HCT116 (cell line): ENCODE measurements around the gene ATP6V0A1. TPM values are rescaled to one million over a fixed set of nuclear protein-coding genes. Genes with fewer than 3 reads are reported as not detected.

Experiments used
- ATAC-seq: fragments of 200-7000 bp; cut with Tn5 transposase; 2 replicates; pipeline ENCODE4 v1.9.1; 2020; ENCODE audit warnings: mild to moderate bottlenecking, moderate library complexity
- BruUV-seq: library from RNA; stranded (reverse); fragments of 400-500 nt; replicated peaks from 2 replicates; lab custom pipeline; 2021; lab: Mats Ljungman, UMichigan
- CTCF ChIA-PET: fragments of 300-600 bp; sonication (Branson Sonifier 250); formaldehyde crosslinking; loops from one replicate; lab custom pipeline; 2021; ENCODE audit warnings: antibody characterized with exemption; lab: Charles Lee
- POLR2A ChIA-PET: fragments of 300-600, 350-600 bp; sonication (Branson Sonifier 250); formaldehyde crosslinking; loops from one replicate; lab custom pipeline; 2021; ENCODE audit warnings: antibody characterized with exemption; lab: Charles Lee
- RAD21 ChIA-PET, 2 experiments: fragments of 300-600 bp; sonication (Branson Sonifier 250); formaldehyde crosslinking; loops; one replicate each; lab custom pipeline; 2023; ENCODE audit warnings: low total read pairs in 2 of 2; ENCODE audit not compliant: uncharacterized antibody in 2 of 2, unreplicated experiment in 2 of 2, low non-redundant PET in 1 of 2; lab: Charles Lee
- DNase-seq: peaks from one replicate; pipeline ENCODE4 v3.0.0-alpha.2; 2010; ENCODE audit warnings: low read depth, low spot score
- H2AFZ ChIP-seq: fragments of 200-600 bp; shearing (Covaris generic), sonication (generic); 2 replicates; pipeline ENCODE4 v1.6.1; 2017; ENCODE audit warnings: low read depth, mixed run types, mixed read lengths, antibody characterized with exemption, low read length; ENCODE audit not compliant: poor library complexity, severe bottlenecking
- H3K27ac ChIP-seq: 2 replicates; pipeline ENCODE4 v1.5.1; 2012; ENCODE audit warnings: low read depth, low read length
- H3K27me3 ChIP-seq: fragments of 200-600 bp; sonication (generic); 2 replicates; pipeline ENCODE4 v1.6.1; 2016; ENCODE audit warnings: mixed run types, low read length, mixed read lengths; ENCODE audit not compliant: insufficient read depth
- H3K36me3 ChIP-seq, 2 experiments: fragments of 200-500 bp in 1 of 2; fragments of 200-600 bp in 1 of 2; sonication (Bioruptor generic) in 1 of 2; sonication (generic) in 1 of 2; 2 replicates each; pipeline versions ENCODE4 v1.5.1 to v1.6.1; 2014 to 2016; ENCODE audit warnings: low read length in 2 of 2, inconsistent platforms in 1 of 2, mixed read lengths in 1 of 2, mixed run types in 1 of 2; ENCODE audit not compliant: insufficient read depth in 2 of 2, control insufficient read depth in 1 of 2
- H3K4me1 ChIP-seq, 2 experiments: fragments of 200-600 bp in 1 of 2; sonication (generic) in 1 of 2; 2 replicates each; pipeline versions ENCODE4 v1.5.1 to v1.6.1; 2012 to 2017; ENCODE audit warnings: low read length in 2 of 2, inconsistent platforms in 1 of 2, mild to moderate bottlenecking in 1 of 2, mixed read lengths in 1 of 2, mixed run types in 1 of 2, moderate library complexity in 1 of 2; ENCODE audit not compliant: insufficient read depth in 2 of 2, control insufficient read depth in 1 of 2
- H3K4me2 ChIP-seq: fragments of 200-600 bp; sonication (generic); 2 replicates; pipeline ENCODE4 v1.6.1; 2017; ENCODE audit warnings: mixed run types, low read length, mixed read lengths
- H3K4me3 ChIP-seq, 2 experiments: fragments of 200-600 bp in 1 of 2; sonication (generic) in 1 of 2; replicated peaks in 1 of 2; 2 replicates each; pipeline ENCODE4 v1.5.1; 2011 to 2016; ENCODE audit warnings: low read length in 2 of 2, control low read depth in 1 of 2, low read depth in 1 of 2, mild to moderate bottlenecking in 1 of 2, mixed read lengths in 1 of 2, mixed run types in 1 of 2
- H3K79me2 ChIP-seq: fragments of 200-600 bp; sonication (generic); 2 replicates; pipeline ENCODE4 v1.6.1; 2017; ENCODE audit warnings: mild to moderate bottlenecking, mixed run types, low read length, moderate library complexity, mixed read lengths; ENCODE audit not compliant: insufficient read depth
- H3K9ac ChIP-seq: fragments of 200-600 bp; sonication (generic); 2 replicates; pipeline ENCODE4 v1.6.1; 2016; ENCODE audit warnings: low read length, mixed read lengths
- H3K9me2 ChIP-seq: fragments of 200-600 bp; sonication (generic), shearing (Covaris generic); 2 replicates; pipeline ENCODE4 v1.6.1; 2017; ENCODE audit warnings: mixed run types, mild to moderate bottlenecking, moderate library complexity; ENCODE audit not compliant: insufficient read depth
- H3K9me3 ChIP-seq, 2 experiments: fragments of 200-500 bp in 1 of 2; fragments of 200-600 bp in 1 of 2; sonication (Bioruptor generic) in 1 of 2; sonication (generic) in 1 of 2; 2 replicates each; pipeline ENCODE4 v1.6.1; 2014 to 2017; ENCODE audit warnings: low read length in 2 of 2, mixed read lengths in 2 of 2, inconsistent platforms in 1 of 2, low read depth in 1 of 2, mild to moderate bottlenecking in 1 of 2, mixed run types in 1 of 2, moderate library complexity in 1 of 2; ENCODE audit not compliant: control insufficient read depth in 1 of 2, insufficient read depth in 1 of 2
- H4K20me1 ChIP-seq: fragments of 200-600 bp; sonication (generic), shearing (Covaris generic); 2 replicates; pipeline ENCODE4 v1.6.1; 2017; ENCODE audit warnings: mixed run types, mild to moderate bottlenecking, moderate library complexity; ENCODE audit not compliant: insufficient read depth
- ATF3 ChIP-seq: IDR thresholded peaks from 2 replicates; pipeline ENCODE4 v1.6.1; 2012
- EGR1 ChIP-seq: IDR thresholded peaks from 2 replicates; pipeline ENCODE4 v1.6.1; 2012; ENCODE audit warnings: low read depth
- ELF1 ChIP-seq: IDR thresholded peaks from 2 replicates; pipeline ENCODE4 v1.6.1; 2012; ENCODE audit warnings: low read depth, borderline replicate concordance
- EZH2 ChIP-seq: fragments of 200-600 bp; sonication (generic); IDR thresholded peaks from 2 replicates; pipeline ENCODE4 v1.6.1; 2017; ENCODE audit warnings: antibody characterized with exemption, mixed run types
- EZH2phosphoT487 ChIP-seq: fragments of 200-600 bp; IDR thresholded peaks from 2 replicates; pipeline ENCODE4 v1.6.1; 2018; ENCODE audit warnings: antibody characterized with exemption, borderline replicate concordance
- POLR2A ChIP-seq: IDR thresholded peaks from 2 replicates; pipeline ENCODE4 v1.7.0; 2011; ENCODE audit warnings: borderline replicate concordance; ENCODE audit not compliant: insufficient read depth, insufficient read length; ENCODE audit errors: extremely low read depth
- POLR2AphosphoS5 ChIP-seq: IDR thresholded peaks from 2 replicates; pipeline ENCODE4 v1.6.1; 2011; ENCODE audit warnings: mild to moderate bottlenecking, low read depth, low read length, moderate library complexity
- REST ChIP-seq: IDR thresholded peaks from 2 replicates; pipeline ENCODE4 v1.6.1; 2012; ENCODE audit warnings: low read depth
- SIN3A ChIP-seq: IDR thresholded peaks from 2 replicates; pipeline ENCODE4 v1.6.1; 2012; ENCODE audit warnings: low read depth
- TCF7L2 ChIP-seq: IDR thresholded peaks from 2 replicates; pipeline ENCODE4 v1.7.0; 2011; ENCODE audit warnings: borderline replicate concordance, inconsistent platforms; ENCODE audit not compliant: insufficient read depth, insufficient read length; ENCODE audit errors: extremely low read depth
- YY1 ChIP-seq: IDR thresholded peaks from 2 replicates; pipeline ENCODE4 v1.6.1; 2011; ENCODE audit warnings: low read length, low read depth, moderate library complexity, mild to moderate bottlenecking; ENCODE audit not compliant: insufficient replicate concordance; ENCODE audit errors: extremely low read depth
- ZFX ChIP-seq: fragments of 450-650 bp; IDR thresholded peaks from 2 replicates; pipeline ENCODE4 v1.6.1; 2017
- ZNF274 ChIP-seq: fragments of 200-500 bp; sonication (Bioruptor generic); IDR thresholded peaks from 2 replicates; pipeline ENCODE4 v1.6.1; 2014; ENCODE audit warnings: mild to moderate bottlenecking, low read depth, low read length, inconsistent platforms
- intact Hi-C: fragments of 100-400 bp; cut with micrococcal nuclease; formaldehyde crosslinking; loops from 2 replicates; pipeline ENCODE4 v1.10.0; 2022
- total RNA-seq: library from RNA; stranded (reverse); gene quantifications from one replicate; pipeline ENCODE4 v1.2.1, GENCODE V29; 2021; ENCODE audit not compliant: unreplicated experiment

Gene ATP6V0A1
- total RNA-seq, 1 experiment from 2014 or later = 65.2 TPM

- no TSS peak for BruUV-seq
- ChIA-PET POLR2A (no interaction called here), RAD21 (interaction anchor here in 1 of 2 experiments (1.3 kb wide), 1 partner anchor 11 kb away, joined by 3 read pairs; no protein-coding TSS in a partner anchor), CTCF (interaction anchor here (3.3 kb wide), 1 partner anchor 10 kb away, joined by 16 read pairs; no protein-coding TSS in a partner anchor)
- Histone ChIP-seq H3K9ac (no peak overlapping the region), H3K4me2 (no peak overlapping the region), H3K9me2 (no peaks in the 10 kb centered on the region), H3K27me3 (no peaks in the 10 kb centered on the region), H2AFZ (no peak overlapping the region), H3K9me3 (no peaks in the 10 kb centered on the region), H3K79me2 (no peaks in the 10 kb centered on the region), H3K4me3 (no peak overlapping the region), H4K20me1 (no peaks in the 10 kb centered on the region), H3K27ac (no peak overlapping the region), H3K4me1 (peaks cover 0 to 6% of the 10 kb centered on the region in 2 experiments; a peak in 1 of 4 replicates), H3K36me3 (peaks cover 10 to 24% of the 10 kb centered on the region in 2 experiments; a peak in 3 of 4 replicates)
- DNase-seq (no peak), ATAC-seq (no peak)
- TF ChIP-seq ZFX (0 out of 2 replicates have a peak, but pooled peaks have one; percentile 11), POLR2A (no peak), POLR2AphosphoS5 (no peak), TCF7L2 (no peak)
- intact Hi-C loops = no loop called here
Observed at GRCh38 chr17:42507671-42508070, 49.0 kb downstream of the ATP6V0A1 start.

GRCh38 chr17:42508426-42509165 is 49.9 kb downstream of the ATP6V0A1 start:
- ChIA-PET POLR2A (no interaction called here), RAD21 (no interaction called here), CTCF (interaction anchor here (3.3 kb wide), 1 partner anchor 9 kb away, joined by 16 read pairs; no protein-coding TSS in a partner anchor)
- no peaks in the 10 kb centered on the region for H3K79me2 ChIP-seq
- BruUV-seq = no TSS peak
- no peak for ATAC-seq
- H3K9me2 ChIP-seq = no peaks in the 10 kb centered on the region
- H3K4me2 ChIP-seq = no peak overlapping the region
- no peak overlapping the region for H3K27ac ChIP-seq
- intact Hi-C loops = no loop called here
- no peaks in the 10 kb centered on the region for H3K9me3 ChIP-seq
- H3K27me3 ChIP-seq = no peaks in the 10 kb centered on the region
- no peak overlapping the region for H2AFZ ChIP-seq
- peaks cover 0 to 6% of the 10 kb centered on the region in 2 experiments; a peak in 1 of 4 replicates for H3K4me1 ChIP-seq
- no peak overlapping the region for H3K9ac ChIP-seq
- peaks cover 9 to 20% of the 10 kb centered on the region in 2 experiments; a peak in 3 of 4 replicates for H3K36me3 ChIP-seq
- no peak overlapping the region for H3K4me3 ChIP-seq
- H4K20me1 ChIP-seq = no peaks in the 10 kb centered on the region
- no peak for DNase-seq
- TF ChIP-seq REST (no peak), YY1 (no peak), ZFX (no peak), EZH2phosphoT487 (no peak), EZH2 (no peak), POLR2A (no peak), ELF1 (no peak), ATF3 (no peak), POLR2AphosphoS5 (no peak), ZNF274 (no peak), TCF7L2 (no peak), EGR1 (no peak), SIN3A (no peak)
